NOMO-1 (cell line): Measurements from ENCODE around the gene AGAP2.
"Not testable (repeated sequence)": the region's sequence is repeated elsewhere in the genome, so short reads cannot be mapped to it uniquely, and the experiment has no call there.

Experiments
- DNase-seq, 2 experiments: peaks; one replicate each; lab custom pipeline; 2025; ENCODE audit not compliant: unreplicated experiment in 2 of 2; lab: John Stamatoyannopoulos, UW

The AGAP2 gene

GRCh38 chr12:57738661-57739237, at the start of gene AGAP2:
Gene AGAP2, minus strand, starts transcription at chr12:57738742. Its CDS starts 496 bp downstream, at chr12:57738246.
- DNase-seq: no peak

GRCh38 chr12:57783861-57784260, 45.3 kb upstream of the AGAP2 start:
- DNase-seq: no peak

- no peak for DNase-seq
These were observed 44.9 kb upstream of the AGAP2 start for GRCh38 chr12:57783466-57783801.

- peak; percentile 90 to 93 for DNase-seq
These were observed 44.3 kb upstream of the AGAP2 start, which contains the start of gene TSFM for GRCh38 chr12:57782608-57783465. Gene TSFM, plus strand, starts transcription at chr12:57782787. Its CDS starts 15 bp downstream, at chr12:57782802.

- DNase-seq: no peak
These were observed 43.7 kb upstream of the AGAP2 start for GRCh38 chr12:57782243-57782607.

- peak in 1 of 2 experiments; percentile 46 for DNase-seq
These were observed 43.3 kb upstream of the AGAP2 start for GRCh38 chr12:57781801-57782200.

GRCh38 chr12:57781244-57781643, 42.7 kb upstream of the AGAP2 start:
- DNase-seq: peak; percentile 24 to 82

GRCh38 chr12:57780284-57780897, 41.8 kb upstream of the AGAP2 start:
- no peak for DNase-seq

- no peak for DNase-seq
These were observed 41.2 kb upstream of the AGAP2 start for GRCh38 chr12:57779736-57780135.

- DNase-seq: no peak
These were observed 39.4 kb upstream of the AGAP2 start for GRCh38 chr12:57777911-57778310.

- no peak for DNase-seq
These were observed 38.8 kb upstream of the AGAP2 start for GRCh38 chr12:57777367-57777766.

- no peak for DNase-seq
These were observed 37.7 kb upstream of the AGAP2 start for GRCh38 chr12:57776247-57776587.

- DNase-seq: peak in 1 of 2 experiments; percentile 11
These were observed 37.2 kb upstream of the AGAP2 start for GRCh38 chr12:57775563-57776246.

GRCh38 chr12:57775044-57775443, 36.5 kb upstream of the AGAP2 start:
- no peak for DNase-seq

- not testable (repeated sequence) for DNase-seq
These were observed 36.1 kb upstream of the AGAP2 start for GRCh38 chr12:57774634-57775033.

GRCh38 chr12:57772429-57773322, 34.1 kb upstream of the AGAP2 start, which contains the start of gene EEF1AKMT3:
Gene EEF1AKMT3, plus strand, starts transcription at chr12:57772614. Its CDS starts 111 bp downstream, at chr12:57772725.
- DNase-seq: peak; percentile 18 to 38

GRCh38 chr12:57771873-57772428, 33.4 kb upstream of the AGAP2 start, which contains the start of gene METTL1:
Gene METTL1, minus strand, starts transcription at chr12:57772105. Its CDS starts 22 bp downstream, at chr12:57772083.
- DNase-seq: peak; percentile 93 to 98

- DNase-seq: peak; percentile 83 to 92
These were observed 32.8 kb upstream of the AGAP2 start for GRCh38 chr12:57771236-57771872.

GRCh38 chr12:57770734-57771133, 32.2 kb upstream of the AGAP2 start:
- no peak for DNase-seq
